GM10266 (cell line): ENCODE measurements around the gene EAF2.
"Not testable (repeated sequence)": the region's sequence is repeated elsewhere in the genome, so short reads cannot be mapped to it uniquely, and the experiment has no call there.

Experiments used
- DNase-seq: peaks from one replicate; pipeline ENCODE4 v3.0.0; 2012; ENCODE audit errors: extremely low spot score
- TF ChIP-seq, protein P1 (sequence below): IDR thresholded peaks from 2 replicates; pipeline ENCODE4 v1.5.1; 2012; ENCODE audit warnings: mild to moderate bottlenecking, low read depth; ENCODE audit not compliant: control insufficient read depth, insufficient read depth; ENCODE audit errors: missing control alignments

Gene EAF2

DNA sequence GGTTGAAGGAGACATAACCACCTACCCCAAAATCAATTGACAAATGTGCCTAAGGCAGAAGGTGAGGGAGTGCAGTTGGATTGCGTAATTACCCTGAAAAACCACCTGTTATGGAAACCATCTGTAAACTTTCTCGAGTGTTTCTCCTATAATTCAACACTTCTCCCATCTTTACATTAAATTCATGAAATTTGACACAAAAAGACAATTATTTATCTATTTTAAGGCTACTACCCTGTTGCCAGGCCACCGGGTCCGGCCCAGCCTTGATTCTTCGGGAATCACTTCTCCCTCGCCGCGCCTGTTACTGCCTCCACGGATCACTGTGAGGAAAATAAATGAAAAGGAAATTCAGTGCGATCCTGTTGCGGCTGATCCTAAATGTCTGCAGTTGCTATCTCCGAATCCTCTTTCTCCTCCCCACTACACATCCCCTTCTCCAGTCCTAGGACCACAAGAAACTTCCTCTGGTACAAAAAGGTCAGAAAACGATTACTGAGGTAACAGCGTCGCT lies 795 bp upstream of the EAF2 start:
- no peak for DNase-seq
- TF ChIP-seq, protein P1, sequence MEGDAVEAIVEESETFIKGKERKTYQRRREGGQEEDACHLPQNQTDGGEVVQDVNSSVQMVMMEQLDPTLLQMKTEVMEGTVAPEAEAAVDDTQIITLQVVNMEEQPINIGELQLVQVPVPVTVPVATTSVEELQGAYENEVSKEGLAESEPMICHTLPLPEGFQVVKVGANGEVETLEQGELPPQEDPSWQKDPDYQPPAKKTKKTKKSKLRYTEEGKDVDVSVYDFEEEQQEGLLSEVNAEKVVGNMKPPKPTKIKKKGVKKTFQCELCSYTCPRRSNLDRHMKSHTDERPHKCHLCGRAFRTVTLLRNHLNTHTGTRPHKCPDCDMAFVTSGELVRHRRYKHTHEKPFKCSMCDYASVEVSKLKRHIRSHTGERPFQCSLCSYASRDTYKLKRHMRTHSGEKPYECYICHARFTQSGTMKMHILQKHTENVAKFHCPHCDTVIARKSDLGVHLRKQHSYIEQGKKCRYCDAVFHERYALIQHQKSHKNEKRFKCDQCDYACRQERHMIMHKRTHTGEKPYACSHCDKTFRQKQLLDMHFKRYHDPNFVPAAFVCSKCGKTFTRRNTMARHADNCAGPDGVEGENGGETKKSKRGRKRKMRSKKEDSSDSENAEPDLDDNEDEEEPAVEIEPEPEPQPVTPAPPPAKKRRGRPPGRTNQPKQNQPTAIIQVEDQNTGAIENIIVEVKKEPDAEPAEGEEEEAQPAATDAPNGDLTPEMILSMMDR = no peak

DNA sequence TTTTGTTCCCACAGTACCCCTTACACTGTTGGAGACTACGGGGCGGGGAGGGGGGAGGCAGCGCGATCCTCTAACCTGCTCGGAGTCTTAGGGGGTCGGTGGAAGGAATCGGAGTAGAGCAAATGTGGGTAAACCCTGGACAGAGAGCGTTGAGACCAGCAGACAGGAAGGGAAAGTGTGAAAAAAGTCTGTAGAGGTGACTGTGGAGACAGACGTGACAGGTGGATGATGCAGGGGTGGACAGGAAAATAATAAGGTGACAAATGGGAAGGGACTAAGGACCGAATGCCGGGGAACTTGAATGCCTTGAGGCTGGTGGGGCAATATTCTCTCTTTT lies 424 bp downstream of the EAF2 start:
- TF ChIP-seq, protein P1 = no peak
- DNase-seq = peak; percentile 34

DNA sequence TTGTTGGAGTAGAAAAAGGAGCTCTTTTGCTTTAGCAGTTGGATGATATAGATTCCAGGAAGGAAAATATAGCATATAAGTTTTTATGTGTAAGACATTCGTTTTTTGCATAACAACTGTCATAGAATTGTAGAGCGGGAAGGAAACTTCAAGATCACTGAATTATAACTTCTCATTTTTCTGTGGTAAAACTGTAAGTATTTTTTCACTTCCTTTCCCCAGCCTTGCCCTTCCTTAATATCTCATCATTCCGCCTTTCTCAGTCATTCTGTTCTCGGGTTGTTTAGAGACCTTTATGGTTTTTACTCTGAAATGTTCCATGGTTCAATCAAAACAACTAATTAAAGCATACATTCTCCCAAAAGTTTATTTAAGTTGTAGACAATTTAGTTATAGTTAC lies 1.1 kb downstream of the EAF2 start:
- TF ChIP-seq, protein P1 = no peak
- DNase-seq = no peak

DNA sequence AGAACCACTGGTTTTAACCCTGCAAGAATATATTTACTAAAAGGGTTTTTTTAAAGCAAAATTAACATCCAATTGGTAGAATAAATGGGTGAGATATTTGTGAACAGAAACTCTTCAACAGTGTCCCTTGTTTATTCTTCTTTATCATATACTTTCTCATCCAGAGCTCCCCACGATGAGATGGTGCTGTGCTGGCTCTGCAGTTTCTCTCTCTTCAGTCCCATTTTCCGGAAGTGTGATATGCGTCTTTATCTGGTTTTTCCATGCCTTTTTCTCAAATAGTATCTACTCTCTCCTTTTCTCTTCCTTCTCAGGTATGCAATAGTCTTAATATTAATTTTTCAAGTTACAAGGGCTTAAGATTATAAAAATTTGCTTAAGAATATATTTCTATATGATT lies 1.5 kb downstream of the EAF2 start:
- no peak for DNase-seq
- TF ChIP-seq, protein P1 = no peak

DNA sequence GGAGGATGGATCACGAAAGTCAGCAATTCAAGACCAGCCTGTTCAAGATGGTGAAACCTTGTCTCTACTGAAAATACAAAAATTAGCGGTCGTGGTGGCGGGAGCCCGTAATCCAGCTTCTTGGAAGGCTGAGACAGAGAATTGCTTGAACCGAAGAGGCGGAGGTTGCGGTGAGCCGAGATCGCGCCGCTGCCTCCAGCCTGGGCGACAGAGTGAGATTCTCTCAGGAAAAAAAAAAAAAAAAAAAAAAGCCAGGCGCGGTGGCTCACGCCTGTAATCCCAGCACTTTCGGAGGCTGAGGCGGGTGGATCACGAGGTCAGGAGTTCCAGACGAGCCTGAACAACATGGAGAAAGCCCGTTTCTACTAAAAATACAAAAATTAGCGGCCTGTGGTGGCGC lies 5.0 kb downstream of the EAF2 start:
- DNase-seq = no peak

DNA sequence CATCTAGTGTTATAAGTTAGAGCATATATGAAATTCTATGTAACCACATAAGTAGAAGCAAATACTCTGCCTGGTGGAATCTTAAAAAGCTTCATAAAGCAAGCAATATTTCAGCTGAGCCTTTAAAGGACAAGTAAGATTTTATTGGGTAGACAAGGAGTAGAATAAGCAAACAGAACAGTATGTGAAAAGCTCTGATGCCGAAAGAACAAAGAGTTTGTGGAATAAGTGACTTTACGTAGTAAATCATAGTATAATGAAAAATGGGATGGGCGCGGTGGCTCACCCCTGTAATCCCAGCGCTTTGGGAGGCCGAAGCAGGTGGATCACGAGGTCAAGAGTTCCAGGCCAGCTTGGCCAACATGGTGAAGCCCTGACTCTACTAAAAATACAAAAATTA lies 9.9 kb downstream of the EAF2 start:
- TF ChIP-seq, protein P1 = no peak
- DNase-seq = no peak

More for the DNA sequence above, 5.0 kb downstream of the EAF2 start:
- TF ChIP-seq, protein P1 = no peak

DNA sequence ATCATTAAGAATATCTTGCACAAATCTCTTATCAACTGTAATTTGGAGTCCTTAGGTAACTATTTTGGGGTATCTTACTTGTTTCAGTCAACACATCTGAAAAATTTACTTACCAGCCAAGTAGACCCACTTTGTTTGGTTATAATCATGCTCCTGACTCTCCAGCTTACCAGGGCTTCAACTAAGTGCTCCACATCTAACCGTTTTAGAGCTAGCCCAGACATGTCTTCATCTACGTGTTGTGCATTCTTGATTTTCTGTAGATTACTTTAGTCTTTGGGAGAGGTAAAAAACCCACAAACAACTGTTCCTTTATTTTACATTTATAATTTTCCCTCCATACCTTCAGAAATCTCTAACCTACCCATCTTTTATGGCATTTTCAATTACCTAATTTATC lies 17.2 kb downstream of the EAF2 start:
- DNase-seq = no peak
- TF ChIP-seq, protein P1 = no peak

DNA sequence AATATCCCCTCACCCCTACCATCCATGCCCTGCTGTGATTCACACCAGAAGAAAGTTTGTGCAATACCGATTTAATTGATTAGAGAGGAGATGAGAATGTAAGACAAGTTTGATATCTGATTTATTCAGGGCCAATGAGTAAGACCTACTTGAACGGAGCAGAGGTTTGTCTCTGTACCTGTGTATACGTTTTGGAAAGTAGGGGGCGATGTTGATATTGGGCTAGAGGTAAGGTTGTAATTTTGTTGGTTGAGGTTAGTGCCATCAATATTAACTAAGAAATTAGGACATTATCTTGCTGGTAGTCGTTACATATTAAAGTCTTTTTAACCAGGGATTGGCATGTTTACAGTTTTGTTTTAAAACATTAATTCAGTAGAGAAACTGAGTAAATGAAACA lies 20.5 kb downstream of the EAF2 start:
- TF ChIP-seq, protein P1 = peak; percentile 17
- DNase-seq = no peak

DNA sequence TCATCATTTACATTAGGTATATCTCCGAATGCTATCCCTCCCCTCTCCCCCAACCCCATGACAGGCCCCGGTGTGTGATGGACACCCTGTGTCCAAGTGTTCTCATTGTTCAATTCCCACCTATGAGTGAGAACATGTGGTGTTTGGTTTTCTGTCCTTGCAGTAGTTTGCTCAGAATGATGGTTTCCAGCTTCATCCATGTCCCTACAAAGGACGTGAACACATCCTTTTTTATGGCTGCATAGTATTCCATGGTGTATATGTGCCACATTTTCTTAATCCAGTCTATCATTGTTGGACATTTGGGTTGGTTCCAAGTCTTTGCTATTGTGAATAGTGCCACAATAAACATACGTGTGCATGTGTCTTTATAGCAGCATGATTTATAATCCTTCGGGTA lies 22.8 kb downstream of the EAF2 start:
- DNase-seq = not testable (repeated sequence)

DNA sequence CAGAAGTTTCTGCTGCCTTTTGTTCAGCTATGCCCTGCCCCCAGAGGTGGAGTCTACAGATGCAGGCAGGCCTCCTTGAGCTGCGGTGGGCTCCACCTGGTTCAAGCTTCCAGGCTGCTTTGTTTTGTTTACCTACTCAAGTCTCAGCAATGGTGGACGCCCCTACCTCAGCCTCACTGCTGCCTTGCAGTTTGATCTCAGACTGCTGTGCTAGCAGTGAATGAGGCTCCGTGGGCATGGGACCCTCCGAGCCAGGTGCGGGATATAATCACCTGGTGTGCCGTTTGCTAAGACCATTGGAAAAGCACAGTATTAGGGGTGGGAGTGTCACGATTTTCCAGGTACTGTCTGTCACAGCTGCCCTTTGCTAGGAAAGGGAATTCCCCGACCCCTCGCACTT lies 28.2 kb downstream of the EAF2 start:
- not testable (repeated sequence) for DNase-seq
